ENCODE measurements around the gene PKM. TPM values are rescaled to one million over a fixed set of nuclear protein-coding genes. Genes with fewer than 3 reads are reported as not detected.

Gene PKM
- total and polyA plus RNA-seq, 3 donors from 2014 or later, result 521 to 602 (median 530) TPM

DNA sequence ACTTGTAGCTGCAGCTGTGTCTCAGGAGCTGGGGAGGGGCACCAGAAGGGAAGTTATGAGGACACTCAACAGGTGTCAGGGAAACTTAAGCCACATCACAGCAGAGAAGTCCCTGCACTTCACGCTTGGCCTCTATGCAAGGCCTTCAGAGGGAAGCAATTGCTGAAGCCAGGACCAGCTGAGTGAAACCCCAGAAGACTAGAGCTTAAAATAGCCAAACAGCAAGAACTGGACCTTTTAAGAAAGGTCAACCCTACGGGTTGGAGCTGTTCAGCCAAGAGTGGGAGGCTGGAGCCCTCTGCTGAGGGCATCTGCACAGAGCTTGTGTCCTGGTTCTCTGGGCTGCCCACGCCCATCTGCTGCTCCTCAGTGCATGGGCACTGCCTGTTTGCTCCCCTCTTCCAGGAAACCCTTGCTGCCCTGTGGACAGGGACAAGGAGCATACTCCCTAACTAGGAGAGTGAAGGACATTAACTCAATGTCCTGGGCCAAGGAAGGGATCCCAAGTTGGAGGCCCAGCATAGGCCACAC, 29.5 kb downstream of the PKM start:
- Histone ChIP-seq H3K36me3 (ENCODE audit: low read depth, missing control alignments) (no peaks in the 10 kb centered on the region), H3K27me3 (no peaks in the 10 kb centered on the region), H3K9me3 (no peaks in the 10 kb centered on the region), H3K4me1 (peaks cover 37% of the 10 kb centered on the region), H3K27ac (peak overlapping the region; percentile 33 to 71), H3K4me3 (no peak overlapping the region)
- WGBS, 2 donors, result 47 to 55% methylated on average over 3 of the region's 3 CpGs
- intact Hi-C loops (cut with DNase I; ENCODE audit: low total_unique reads), result loop anchor here (10.0 kb wide), 1 partner anchor 73 kb away; the partner anchor contains the start of gene PARP6
- no peak for TF ChIP-seq POLR2A (IDR thresholded peaks at IDR 0.05)
- DNase-seq, result peak; percentile 37

- intact Hi-C loops (cut with DNase I; ENCODE audit: low total_unique reads), result loop anchor here (10.0 kb wide), 1 partner anchor 74 kb away; the partner anchor contains the start of gene PARP6
- H3K27ac ChIP-seq, result peak overlapping the region; percentile 33 to 71
Observed at GRCh38 chr15:72200395-72201237, 30.4 kb downstream of the PKM start.

GRCh38 chr15:72199721-72200212, 31.2 kb downstream of the PKM start:
- peak; percentile 86 for DNase-seq
- intact Hi-C loops (cut with DNase I; ENCODE audit: low total_unique reads), result loop anchor here (5.0 to 10.0 kb wide), 2 partner anchors 75 to 178 kb away; partner anchors contain the start of genes HEXA and PARP6
- WGBS, 2 donors, result 56 to 67% methylated on average over 2 of the region's 2 CpGs
- TF ChIP-seq POLR2A (IDR thresholded peaks at IDR 0.05), result no peak
- peak; percentile 76 to 88 (median 86) for TF ChIP-seq CTCF (IDR thresholded peaks at IDR 0.05)
- Histone ChIP-seq H3K27me3 (no peaks in the 10 kb centered on the region), H3K36me3 (ENCODE audit: low read depth, missing control alignments) (no peaks in the 10 kb centered on the region), H3K27ac (no peak overlapping the region), H3K9me3 (no peaks in the 10 kb centered on the region), H3K4me3 (no peak overlapping the region), H3K4me1 (peaks cover 37% of the 10 kb centered on the region)

More at GRCh38 chr15:72200395-72201237, 30.4 kb downstream of the PKM start:
- WGBS, 2 donors, result 81 to 89% methylated on average over 11 to 15 of the region's 15 CpGs
- H3K27me3 ChIP-seq, result no peaks in the 10 kb centered on the region
- H3K4me1 ChIP-seq, result peaks cover 37% of the 10 kb centered on the region
- no peak overlapping the region for H3K4me3 ChIP-seq
- no peaks in the 10 kb centered on the region for H3K9me3 ChIP-seq
- no peak for TF ChIP-seq CTCF (IDR thresholded peaks at IDR 0.05)
- TF ChIP-seq POLR2A (IDR thresholded peaks at IDR 0.05), result no peak
- DNase-seq, result no peak
- no peaks in the 10 kb centered on the region for H3K36me3 ChIP-seq (ENCODE audit: low read depth, missing control alignments)

DNA sequence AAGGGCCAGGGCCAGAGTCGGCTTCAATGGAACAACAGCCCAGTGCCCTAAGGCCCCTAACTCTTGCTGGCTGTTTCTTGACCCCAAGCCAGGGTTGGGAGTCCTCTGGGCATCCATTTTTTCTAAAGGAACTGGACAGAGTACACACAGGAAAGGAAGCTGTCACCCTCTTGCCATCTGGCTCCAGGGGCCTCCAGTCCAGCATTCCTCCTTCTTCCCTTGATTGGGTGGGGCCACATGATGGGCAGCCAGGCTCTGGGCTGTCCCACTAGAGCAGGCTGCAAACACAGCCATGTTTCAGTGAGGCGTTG, 31.8 kb downstream of the PKM start:
- no peak overlapping the region for H3K4me3 ChIP-seq
- WGBS, 2 donors, result 80 to 86% methylated on average over 2 of the region's 2 CpGs
- H3K27me3 ChIP-seq, result no peaks in the 10 kb centered on the region
- intact Hi-C loops (cut with DNase I; ENCODE audit: low total_unique reads), result loop anchor here (5.0 kb wide), 1 partner anchor 178 kb away; the partner anchor contains the start of gene HEXA
- H3K4me1 ChIP-seq, result peaks cover 37% of the 10 kb centered on the region
- H3K9me3 ChIP-seq, result no peaks in the 10 kb centered on the region
- no peak for TF ChIP-seq CTCF (IDR thresholded peaks at IDR 0.05)
- TF ChIP-seq POLR2A (IDR thresholded peaks at IDR 0.05), result no peak
- H3K27ac ChIP-seq, result no peak overlapping the region
- no peak for DNase-seq
- no peaks in the 10 kb centered on the region for H3K36me3 ChIP-seq (ENCODE audit: low read depth, missing control alignments)
